HepG2 (cell line): Measurements from ENCODE around the gene OLFM1. TPM values are rescaled to one million over a fixed set of nuclear protein-coding genes. Genes with fewer than 3 reads are reported as not detected.
"Not testable (repeated sequence)": the region's sequence is repeated elsewhere in the genome, so short reads cannot be mapped to it uniquely, and the experiment has no call there.

Experiments used
- ATAC-seq: fragments of 200-7000 bp; cut with Tn5 transposase; 3 replicates; pipeline ENCODE4 v1.9.1; 2020; ENCODE audit warnings: mild to moderate bottlenecking, moderate library complexity
- BruUV-seq: library from RNA; stranded (reverse); fragments of 400-500 nt; replicated peaks from 2 replicates; lab custom pipeline; 2021; lab: Mats Ljungman, UMichigan
- CTCF ChIA-PET: fragments of 300-600 bp; formaldehyde crosslinking; extraction: SDS; loops from one replicate; lab custom pipeline; 2021; ENCODE audit warnings: low total read pairs, inconsistent platforms, low intra/inter-chr PET ratio; lab: Yijun Ruan, JAX
- POLR2A ChIA-PET: fragments of 350-600 bp; sonication (Branson Sonifier 250); formaldehyde crosslinking; loops from one replicate; lab custom pipeline; 2020; ENCODE audit warnings: antibody characterized with exemption, inconsistent platforms; lab: Yijun Ruan, JAX
- DNase-seq: peaks from one replicate; pipeline ENCODE4 v3.0.0-alpha.2; 2015; ENCODE audit warnings: low spot score
- FAIRE-seq: peaks from 3 replicates; lab custom pipeline; 2011; peaks lifted over from hg19 to GRCh38; lab: Jason Lieb, UNC
- H2AFZ ChIP-seq: one replicate; pipeline ENCODE4 v1.6.1; 2011; ENCODE audit warnings: low read length, inconsistent platforms
- H3K27ac ChIP-seq: fragments of 300-600 bp; 3 replicates; pipeline ENCODE4 v1.8.0; 2011; ENCODE audit warnings: mixed run types, mild to moderate bottlenecking, mixed read lengths, low read length, inconsistent platforms; ENCODE audit not compliant: insufficient read depth; ENCODE audit errors: extremely low read length
- H3K27me3 ChIP-seq, 2 experiments: fragments of 200-600 bp in 1 of 2; 2 replicates in 1 of 2; 3 replicates in 1 of 2; pipeline versions ENCODE4 v1.6.0 to v1.8.0; 2011; ENCODE audit warnings: low read length in 2 of 2, mild to moderate bottlenecking in 2 of 2, moderate library complexity in 2 of 2, inconsistent platforms in 1 of 2; ENCODE audit not compliant: insufficient read depth in 2 of 2, control insufficient read depth in 1 of 2
- H3K36me3 ChIP-seq, 2 experiments: fragments of 200-600 bp in 1 of 2; replicated peaks in 1 of 2; 2 replicates in 1 of 2; 3 replicates in 1 of 2; pipeline versions ENCODE4 v1.5.1 to v1.8.0; 2011; ENCODE audit warnings: low read length in 2 of 2, inconsistent platforms in 1 of 2; ENCODE audit not compliant: insufficient read depth in 2 of 2, control insufficient read depth in 1 of 2
- H3K4me1 ChIP-seq: 2 replicates; pipeline ENCODE4 v1.5.1; 2012; ENCODE audit warnings: low read length, inconsistent platforms; ENCODE audit not compliant: insufficient read depth
- H3K4me2 ChIP-seq: 2 replicates; pipeline ENCODE4 v1.6.0; 2011; ENCODE audit warnings: low read depth, low read length, inconsistent platforms
- H3K4me3 ChIP-seq, 3 experiments: fragments of 200-600 bp in 1 of 3; sonication (generic), shearing (Covaris generic) in 1 of 3; replicated peaks in 1 of 3; 2 replicates each; pipeline ENCODE4 v1.5.1; 2011 to 2016; ENCODE audit warnings: low read length in 3 of 3, inconsistent platforms in 2 of 3, low read depth in 2 of 3, mild to moderate bottlenecking in 2 of 3, control low read depth in 1 of 3, mixed read lengths in 1 of 3; ENCODE audit not compliant: insufficient read depth in 1 of 3
- H3K79me2 ChIP-seq: one replicate; pipeline ENCODE4 v1.6.1; 2011; ENCODE audit warnings: low read length, inconsistent platforms; ENCODE audit not compliant: insufficient read depth
- H3K9ac ChIP-seq: 2 replicates; pipeline ENCODE4 v1.6.0; 2011; ENCODE audit warnings: mild to moderate bottlenecking, low read depth, low read length, inconsistent platforms; ENCODE audit not compliant: insufficient read depth
- H3K9me3 ChIP-seq: 2 replicates; pipeline ENCODE4 v1.5.1; 2012; ENCODE audit warnings: mild to moderate bottlenecking, low read length
- H4K20me1 ChIP-seq: 2 replicates; pipeline ENCODE4 v1.6.0; 2011; ENCODE audit warnings: inconsistent platforms, mild to moderate bottlenecking, low read length, moderate library complexity; ENCODE audit not compliant: insufficient read depth
- GTF2F1 ChIP-seq: fragments of 150-350 bp; IDR thresholded peaks from 2 replicates; pipeline ENCODE4 v1.6.1; 2014; ENCODE audit warnings: low read length
- HMG20B ChIP-seq: conservative IDR thresholded peaks from 2 replicates; pipeline ENCODE4 v1.6.1; 2016; ENCODE audit warnings: missing genetic modification reagents, missing compliant biosample characterization
- HMGXB3 ChIP-seq: sonication (generic); formaldehyde crosslinking; IDR thresholded peaks from 2 replicates; pipeline ENCODE4 v1.4.0; 2020; ENCODE audit warnings: missing genetic modification reagents, borderline replicate concordance
- MTERF4 ChIP-seq: sonication (generic); formaldehyde crosslinking; IDR thresholded peaks from 2 replicates; pipeline ENCODE4 v1.8.0; 2023; ENCODE audit warnings: mild to moderate bottlenecking, missing genetic modification reagents
- SSRP1 ChIP-seq: IDR thresholded peaks from 2 replicates; pipeline ENCODE4 v1.6.1; 2016; ENCODE audit warnings: control low read depth
- ZNF281 ChIP-seq: sonication (generic); formaldehyde crosslinking; IDR thresholded peaks from 2 replicates; pipeline ENCODE4 v1.4.0; 2020; ENCODE audit warnings: missing genetic modification reagents, borderline replicate concordance
- ZNF616 ChIP-seq: sonication (generic); formaldehyde crosslinking; IDR thresholded peaks from 2 replicates; pipeline ENCODE4 v1.5.0; 2020; ENCODE audit warnings: low read depth, mild to moderate bottlenecking, missing genetic modification reagents
- ZUFSP ChIP-seq: sonication (generic); formaldehyde crosslinking; IDR thresholded peaks from 2 replicates; pipeline ENCODE4 v1.9.0; 2021; ENCODE audit warnings: missing genetic modification reagents, mild to moderate bottlenecking, borderline replicate concordance
- WGBS: methylation state at CpG from one replicate; pipeline ENCODE4 v1.1.6; 2017; ENCODE audit warnings: low lambda C conversion rate; 5-methylcytosine and 5-hydroxymethylcytosine counted together
- in situ Hi-C: cut with HindIII; loops from 2 replicates; pipeline ENCODE4 v1.10.0; 2017; ENCODE audit warnings: low pct_unique_long_range_greater_than_20kb; ENCODE audit not compliant: extremely low pct_ligation_motif_present
- intact Hi-C: fragments of 100-400 bp; cut with micrococcal nuclease; formaldehyde crosslinking; loops from one replicate; pipeline ENCODE4 v1.10.0; 2022; ENCODE audit not compliant: unreplicated experiment
- polyA plus RNA-seq, 8 experiments: library from polyadenylated mRNA; depleted of rRNA in 3 of 8; stranded (reverse) in 7 of 8; unstranded in 1 of 8; fragments of >200 nt; fragmentation: Illumina TruSeq in 4 of 8; extraction: Trizol in 4 of 8; gene quantifications; 2 replicates each; pipeline versions ENCODE4 v1.2.1 to v1.2.3, GENCODE V29; 2011 to 2016; ENCODE audit warnings: low read depth in 4 of 8, missing spikeins in 1 of 8, mixed read lengths in 1 of 8; ENCODE audit not compliant: insufficient read depth in 1 of 8
- total RNA-seq, 5 experiments: library from RNA; depleted of rRNA; stranded (reverse); fragments of >200 nt; fragmentation: Illumina TruSeq; extraction: Trizol; gene quantifications; 2 replicates each; pipeline ENCODE4 v1.2.3, GENCODE V29; 2016; ENCODE audit warnings: low read depth in 1 of 5

OLFM1 gene
- total and polyA plus RNA-seq, 2 of the 13 experiments (the other 11 are each of a cell fraction or from before 2014, with no cell fraction given): not detected

GRCh38 chr9:135111600-135111999, 24.1 kb downstream of the OLFM1 start:
- FAIRE-seq, H4K20me1 ChIP-seq, DNase-seq, H3K4me1 ChIP-seq, H3K79me2 ChIP-seq, ATAC-seq, H3K9me3 ChIP-seq, H3K4me2 ChIP-seq, H3K4me3 ChIP-seq, POLR2A ChIA-PET, H3K9ac ChIP-seq, H3K36me3 ChIP-seq, BruUV-seq, intact Hi-C loops, CTCF ChIA-PET, H3K27ac ChIP-seq, H2AFZ ChIP-seq, in situ Hi-C loops: not testable (repeated sequence)
- 36% methylated on average over 12 of the region's 12 CpGs for WGBS
- peaks cover 29 to 84% of the 10 kb centered on the region in 2 experiments for H3K27me3 ChIP-seq

- BruUV-seq: no TSS peak
- Histone ChIP-seq H2AFZ (no peak overlapping the region), H3K4me3 (no peak overlapping the region), H3K9me3 (no peaks in the 10 kb centered on the region), H3K4me2 (no peak overlapping the region), H3K4me1 (no peaks in the 10 kb centered on the region), H4K20me1 (no peaks in the 10 kb centered on the region), H3K27ac (no peak overlapping the region), H3K79me2 (no peaks in the 10 kb centered on the region), H3K36me3 (no peaks in the 10 kb centered on the region), H3K27me3 (peaks cover 14 to 64% of the 10 kb centered on the region in 2 experiments), H3K9ac (no peak overlapping the region)
- 19% methylated on average over 4 of the region's 4 CpGs for WGBS
- no peak for FAIRE-seq
- ATAC-seq: no peak
- intact Hi-C loops: no loop called here
- CTCF ChIA-PET: no interaction called here
- DNase-seq: no peak
- POLR2A ChIA-PET: no interaction called here
- in situ Hi-C loops: no loop called here
- TF ChIP-seq MTERF4: no peak
- no peak for TF ChIP-seq ZNF616
- TF ChIP-seq ZUFSP (CRISPR knock-in tag): no peak
- TF ChIP-seq ZNF281 (CRISPR knock-in tag): no peak
- TF ChIP-seq SSRP1 (CRISPR knock-in tag): no peak
- no peak for TF ChIP-seq HMGXB3 (CRISPR knock-in tag)
- no peak for TF ChIP-seq GTF2F1
- no peak for TF ChIP-seq HMG20B
Measured at GRCh38 chr9:135116371-135116770, 28.9 kb downstream of the OLFM1 start.
